NCI-H524 treated with DMSO at 0.1 percent for 48 hours (cell line): ENCODE data around the gene CORO2A.
"Not testable (repeated sequence)": the region's sequence is repeated elsewhere in the genome, so short reads cannot be mapped to it uniquely, and the experiment has no call there.

Experiments used
- DNase-seq: peaks from one replicate; lab custom pipeline; 2025; lab: John Stamatoyannopoulos, UW

Gene CORO2A

DNA sequence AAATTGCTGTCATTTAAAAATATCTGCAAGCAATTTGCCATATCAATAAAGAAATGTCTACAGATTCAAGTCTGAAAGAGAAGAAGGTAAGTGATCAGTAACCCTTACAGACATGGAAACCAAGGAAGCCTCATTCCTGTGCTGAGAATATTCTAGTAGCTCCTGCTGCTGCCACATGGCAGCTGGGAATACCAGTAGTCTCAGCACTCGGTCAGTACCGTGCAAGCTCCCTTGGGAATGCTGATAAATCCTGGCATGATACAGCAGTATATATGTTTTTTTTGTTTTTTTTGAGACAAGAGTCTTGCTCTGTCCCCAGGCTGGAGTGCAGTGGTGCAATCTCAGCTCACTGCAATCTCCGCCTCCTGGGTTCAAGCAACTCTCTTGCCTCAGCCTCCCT is 108.0 kb downstream of the CORO2A start:
- DNase-seq = no peak

DNA sequence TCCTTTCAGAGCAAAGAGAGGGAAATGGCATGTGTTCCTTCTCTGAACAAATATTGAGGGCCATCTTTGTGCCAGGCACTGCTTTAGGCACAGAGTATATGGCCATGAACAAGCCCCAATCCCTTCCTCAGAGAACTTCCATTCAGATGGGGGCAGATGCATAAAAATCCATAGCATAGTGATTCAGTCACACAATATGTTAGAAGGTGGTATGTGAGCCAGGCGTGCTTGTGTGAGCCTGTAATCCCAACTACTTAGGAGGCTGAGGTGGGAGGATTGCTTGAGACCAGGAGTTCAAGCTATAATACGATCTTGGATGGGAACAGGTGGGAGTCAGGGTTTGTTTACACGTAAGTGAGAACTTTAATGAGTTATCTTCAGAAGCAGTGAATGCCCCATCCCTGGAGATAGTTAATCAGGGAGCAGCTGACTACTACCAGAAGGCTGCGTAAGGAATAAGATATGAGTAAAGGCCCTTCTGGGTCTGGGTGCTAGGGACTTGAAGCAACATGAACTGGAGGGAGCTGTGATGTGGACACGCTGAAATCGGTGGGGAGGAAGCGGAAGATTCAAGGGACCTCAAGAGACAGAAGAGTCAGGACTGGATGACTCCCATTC is 108.8 kb downstream of the CORO2A start:
- DNase-seq = no peak

DNA sequence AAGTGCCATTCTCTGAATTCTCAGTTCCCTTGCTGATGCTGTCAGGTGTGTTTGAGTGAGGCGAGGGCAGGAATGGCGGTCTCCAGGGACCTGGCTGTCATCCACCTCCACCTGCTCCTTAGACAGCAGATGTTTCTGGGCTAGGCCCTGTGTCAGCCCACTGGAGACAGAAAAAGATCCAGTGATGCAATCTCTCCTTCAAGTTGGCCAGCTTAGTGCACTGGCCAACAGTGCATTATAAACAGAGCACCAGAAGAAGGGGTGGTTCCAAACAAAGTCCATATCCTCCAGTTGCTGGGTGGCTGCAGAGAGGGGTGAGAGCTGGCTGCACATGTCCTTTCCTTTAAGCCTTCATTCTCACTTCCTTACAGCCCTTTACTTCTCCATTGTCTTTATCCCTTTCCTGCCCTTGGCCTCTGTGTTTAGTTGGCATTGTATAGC is 109.4 kb downstream of the CORO2A start:
- DNase-seq = no peak

DNA sequence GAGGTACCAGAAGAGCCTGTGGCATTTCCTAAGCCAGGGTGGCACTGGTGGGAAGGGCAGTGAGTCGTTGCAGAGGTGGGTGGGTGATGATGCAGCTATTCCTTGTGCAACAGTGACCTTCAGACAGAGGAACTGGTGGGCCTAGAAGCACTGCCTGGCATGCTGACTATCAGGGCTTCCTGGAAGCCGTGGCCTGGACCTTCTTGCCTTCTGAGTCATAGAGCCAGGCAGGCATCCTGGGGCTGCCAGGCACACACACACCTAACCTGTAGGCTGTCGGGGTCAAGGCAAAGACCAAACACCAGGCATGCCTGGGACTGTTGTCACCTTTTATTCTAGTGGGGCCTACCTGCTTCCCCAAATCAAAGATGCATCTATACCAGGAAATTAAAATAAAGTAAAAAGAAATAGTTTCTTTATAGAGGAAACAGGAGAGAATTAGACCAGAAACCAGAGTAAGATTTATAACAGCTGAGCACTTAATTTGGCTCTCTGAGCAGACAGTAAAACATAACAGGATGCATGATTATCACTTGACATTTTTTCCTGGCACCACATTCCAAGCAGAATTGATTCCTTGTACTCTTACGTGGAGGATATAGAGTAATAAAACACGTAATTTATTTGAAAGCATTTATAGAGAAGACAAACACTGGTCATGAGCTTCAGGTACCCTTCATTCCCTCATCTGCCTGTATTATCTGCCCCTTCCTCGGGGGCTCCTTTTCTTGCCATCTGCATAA is 110.8 kb downstream of the CORO2A start:
- no peak for DNase-seq

DNA sequence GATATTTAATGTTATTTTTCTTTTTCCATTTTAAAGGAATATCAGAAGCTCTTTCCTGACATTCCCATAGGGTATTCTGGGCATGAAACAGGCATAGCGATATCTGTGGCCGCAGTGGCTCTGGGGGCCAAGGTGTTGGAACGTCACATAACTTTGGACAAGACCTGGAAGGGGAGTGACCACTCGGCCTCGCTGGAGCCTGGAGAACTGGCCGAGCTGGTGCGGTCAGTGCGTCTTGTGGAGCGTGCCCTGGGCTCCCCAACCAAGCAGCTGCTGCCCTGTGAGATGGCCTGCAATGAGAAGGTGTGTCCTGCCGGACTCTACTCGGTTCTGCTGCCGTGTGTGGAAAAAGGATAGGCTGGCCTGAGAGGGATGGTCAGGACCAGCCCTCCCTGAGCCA is 111.7 kb downstream of the CORO2A start:
- no peak for DNase-seq

DNA sequence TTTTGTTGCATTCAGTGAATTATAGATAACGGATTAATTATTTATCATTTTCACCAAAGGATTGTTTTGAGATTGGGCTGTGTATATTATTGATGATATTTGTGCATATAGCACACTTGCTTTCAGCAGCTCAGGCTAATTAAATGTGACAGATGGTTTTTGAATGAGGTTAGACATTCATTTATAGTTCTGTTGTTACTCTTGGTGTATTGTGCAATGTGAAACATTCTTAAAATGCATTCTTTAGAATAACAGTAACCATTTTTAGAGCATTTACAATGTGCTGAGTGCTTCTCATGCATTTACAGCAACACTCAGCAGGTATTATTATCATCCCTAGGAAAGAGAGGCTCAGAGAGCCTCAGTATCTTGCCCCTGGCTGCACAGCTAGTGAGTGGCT is 112.1 kb downstream of the CORO2A start:
- DNase-seq = no peak

DNA sequence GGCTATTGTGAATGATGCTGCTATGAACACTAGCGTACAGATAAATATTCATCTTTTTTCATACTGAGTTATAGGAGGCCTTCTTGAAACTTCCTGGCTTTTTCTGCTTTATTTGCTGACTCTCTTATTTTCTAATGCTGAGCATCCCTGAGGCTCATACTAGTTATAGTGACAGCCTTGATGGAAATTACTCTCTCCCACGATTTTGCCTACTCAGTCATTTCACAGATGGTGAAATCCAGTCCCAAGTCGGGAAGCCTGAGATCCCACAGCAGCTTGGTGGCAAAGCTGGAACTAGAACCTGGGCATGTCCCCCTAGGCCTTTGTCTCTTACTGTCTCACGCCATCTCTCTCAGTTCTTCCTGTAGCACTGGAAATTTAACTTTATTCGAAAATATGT is 113.5 kb downstream of the CORO2A start:
- DNase-seq = no peak

DNA sequence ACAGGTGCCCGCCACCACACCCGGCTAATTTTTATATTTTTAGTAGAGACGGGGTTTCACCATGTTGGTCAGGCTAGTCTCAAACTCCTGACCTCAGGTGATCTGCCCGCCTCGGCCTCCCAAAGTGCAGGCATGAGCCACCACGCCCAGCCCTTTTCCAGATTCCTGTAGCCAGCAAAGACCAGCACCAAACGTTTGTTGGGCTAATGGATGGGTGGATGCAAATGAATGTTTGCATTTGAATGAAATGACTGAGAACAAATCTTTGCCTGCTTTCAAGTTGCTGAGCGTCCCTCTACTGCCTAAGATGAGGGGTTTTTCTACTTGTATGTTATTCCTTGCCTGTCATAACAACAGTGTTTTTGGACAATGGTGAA is 115.9 kb downstream of the CORO2A start:
- not testable (repeated sequence) for DNase-seq

DNA sequence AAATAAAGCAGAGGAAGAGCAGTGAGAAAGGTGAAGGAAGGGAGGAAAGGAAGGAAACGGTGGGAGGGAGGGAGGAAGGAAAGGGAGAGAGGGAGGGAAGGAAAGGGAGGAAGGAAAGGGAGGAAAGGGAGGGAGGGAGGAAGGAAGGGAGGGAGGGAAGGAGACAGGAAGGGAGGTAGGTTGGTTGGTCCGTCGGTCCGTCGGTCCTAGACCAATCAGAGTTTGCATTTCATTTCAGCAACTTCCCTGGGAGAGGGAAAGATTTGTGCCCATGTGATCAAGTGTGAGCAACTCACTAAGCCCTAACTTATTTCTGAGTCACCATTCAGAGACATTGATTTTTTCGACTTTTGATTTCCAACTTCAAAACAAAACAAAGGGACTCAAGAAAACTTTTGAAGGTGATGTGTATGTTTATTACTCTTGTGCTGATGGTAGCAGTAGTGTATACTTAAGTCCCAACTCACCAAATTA is 117.1 kb downstream of the CORO2A start:
- no peak for DNase-seq

DNA sequence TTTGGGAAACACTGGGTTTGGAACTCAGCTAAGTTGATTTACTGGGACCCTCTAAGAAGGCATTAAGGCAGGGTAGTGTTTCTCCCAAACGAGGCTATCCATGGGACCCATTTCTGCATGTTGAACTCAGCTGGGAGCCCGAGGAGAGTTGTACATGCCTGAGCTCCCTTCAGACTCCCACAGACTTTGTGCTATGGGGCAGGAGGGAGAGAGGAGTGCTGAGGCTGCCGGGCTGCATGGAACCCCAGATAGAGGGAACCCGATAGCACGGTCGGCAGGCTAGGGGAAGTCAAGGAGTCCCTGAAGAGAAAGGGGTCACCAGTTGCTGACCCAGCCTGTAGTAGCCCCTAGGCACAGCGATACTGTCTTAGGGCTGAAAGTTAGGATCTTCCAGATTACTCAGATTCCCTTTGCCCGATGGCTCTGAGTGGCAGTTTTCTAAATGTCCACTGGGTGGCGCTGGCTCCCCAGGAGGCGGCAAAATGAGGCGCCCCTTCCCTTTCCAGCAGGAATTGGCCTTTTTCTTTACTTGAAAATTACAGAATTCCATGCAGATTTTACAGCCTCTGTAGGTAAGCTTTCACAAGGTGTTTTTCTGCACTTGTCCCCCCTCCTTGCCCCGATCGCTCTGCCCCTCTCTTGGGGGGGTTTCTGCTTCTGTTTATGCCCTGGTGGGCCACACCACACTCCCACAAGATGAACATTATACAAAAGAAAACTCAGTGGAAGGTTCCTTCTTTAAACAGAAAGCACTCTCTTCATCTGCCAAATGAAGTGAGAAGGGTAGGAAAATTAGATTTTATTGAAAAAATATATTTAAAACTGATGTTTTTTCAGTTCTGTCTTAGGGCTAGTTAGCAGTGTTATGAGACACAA is 118.1 kb downstream of the CORO2A start:
- no peak for DNase-seq

DNA sequence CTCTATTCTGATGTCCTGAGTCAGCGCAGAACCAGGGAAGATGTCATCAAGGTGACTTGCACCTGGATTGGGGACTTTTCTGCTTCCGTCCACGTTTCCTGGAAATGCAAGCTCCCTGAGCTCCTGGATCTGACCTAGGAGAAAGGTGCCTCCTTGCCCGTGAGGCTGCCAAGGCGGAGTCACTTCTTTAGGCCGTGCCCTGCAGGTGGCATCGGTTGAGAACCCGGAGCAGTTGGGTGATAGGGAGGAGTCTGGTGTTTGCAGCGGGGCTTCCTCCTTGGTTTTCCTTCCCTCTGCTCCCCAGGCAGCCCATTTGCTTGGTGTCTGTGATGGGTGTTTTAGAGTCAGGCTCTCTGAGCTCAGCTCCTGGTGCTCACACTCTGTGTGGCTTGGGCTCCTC is 120.7 kb downstream of the CORO2A start:
- no peak for DNase-seq
